KMS-11 (cell line): Measurements from ENCODE around the gene LINC01488.

ENCODE experiments used
- H2AFZ ChIP-seq: fragments of 200-600 bp; sonication (generic); 2 replicates; pipeline ENCODE4 v1.6.1; 2016; ENCODE audit warnings: antibody characterized with exemption, mixed run types, low read depth
- H3K27ac ChIP-seq: fragments of 200-600 bp; sonication (generic); 2 replicates; pipeline ENCODE4 v1.6.1; 2016; ENCODE audit warnings: mild to moderate bottlenecking, mixed run types
- H3K27me3 ChIP-seq: fragments of 200-600 bp; sonication (generic); 2 replicates; pipeline ENCODE4 v1.6.1; 2017; ENCODE audit warnings: mild to moderate bottlenecking, low read depth, mixed run types, moderate library complexity; ENCODE audit not compliant: insufficient read depth
- H3K36me3 ChIP-seq: fragments of 200-600 bp; sonication (generic); 2 replicates; pipeline ENCODE4 v1.6.1; 2017; ENCODE audit warnings: mild to moderate bottlenecking, mixed run types; ENCODE audit not compliant: insufficient read depth
- H3K4me1 ChIP-seq: fragments of 200-600 bp; sonication (generic); 2 replicates; pipeline ENCODE4 v1.6.1; 2016; ENCODE audit warnings: mild to moderate bottlenecking, low read depth, mixed run types; ENCODE audit not compliant: poor library complexity, severe bottlenecking
- H3K4me2 ChIP-seq: fragments of 200-600 bp; sonication (generic); 2 replicates; pipeline ENCODE4 v1.7.0; 2016; ENCODE audit warnings: mild to moderate bottlenecking, mixed run types
- H3K4me3 ChIP-seq: fragments of 200-600 bp; sonication (generic); IDR thresholded peaks from 2 replicates; pipeline ENCODE4 v1.6.1; 2017; ENCODE audit warnings: low read depth, low read length, mixed read lengths; ENCODE audit not compliant: insufficient read depth
- H3K79me2 ChIP-seq: fragments of 200-600 bp; sonication (generic); 2 replicates; pipeline ENCODE4 v1.6.1; 2016; ENCODE audit warnings: low read depth, mixed run types; ENCODE audit not compliant: insufficient read depth
- H3K9ac ChIP-seq: fragments of 200-600 bp; sonication (generic); 2 replicates; pipeline ENCODE4 v1.6.1; 2016; ENCODE audit warnings: mild to moderate bottlenecking, mixed run types
- H4K20me1 ChIP-seq: fragments of 200-600 bp; sonication (generic); 2 replicates; pipeline ENCODE4 v1.6.1; 2016; ENCODE audit warnings: mild to moderate bottlenecking, mixed run types; ENCODE audit not compliant: insufficient read depth
- TF ChIP-seq, protein P1 (sequence below): fragments of 200-600 bp; sonication (generic); conservative IDR thresholded peaks from 2 replicates; pipeline ENCODE4 v1.6.1; 2017; ENCODE audit warnings: low read depth, mild to moderate bottlenecking, antibody characterized with exemption, low read length, moderate library complexity, mixed read lengths

Gene LINC01488

GRCh38 chr11:69491071-69492031, 9.9 kb downstream of the LINC01488 start:
- TF ChIP-seq, protein P1, sequence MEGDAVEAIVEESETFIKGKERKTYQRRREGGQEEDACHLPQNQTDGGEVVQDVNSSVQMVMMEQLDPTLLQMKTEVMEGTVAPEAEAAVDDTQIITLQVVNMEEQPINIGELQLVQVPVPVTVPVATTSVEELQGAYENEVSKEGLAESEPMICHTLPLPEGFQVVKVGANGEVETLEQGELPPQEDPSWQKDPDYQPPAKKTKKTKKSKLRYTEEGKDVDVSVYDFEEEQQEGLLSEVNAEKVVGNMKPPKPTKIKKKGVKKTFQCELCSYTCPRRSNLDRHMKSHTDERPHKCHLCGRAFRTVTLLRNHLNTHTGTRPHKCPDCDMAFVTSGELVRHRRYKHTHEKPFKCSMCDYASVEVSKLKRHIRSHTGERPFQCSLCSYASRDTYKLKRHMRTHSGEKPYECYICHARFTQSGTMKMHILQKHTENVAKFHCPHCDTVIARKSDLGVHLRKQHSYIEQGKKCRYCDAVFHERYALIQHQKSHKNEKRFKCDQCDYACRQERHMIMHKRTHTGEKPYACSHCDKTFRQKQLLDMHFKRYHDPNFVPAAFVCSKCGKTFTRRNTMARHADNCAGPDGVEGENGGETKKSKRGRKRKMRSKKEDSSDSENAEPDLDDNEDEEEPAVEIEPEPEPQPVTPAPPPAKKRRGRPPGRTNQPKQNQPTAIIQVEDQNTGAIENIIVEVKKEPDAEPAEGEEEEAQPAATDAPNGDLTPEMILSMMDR = no peak
- Histone ChIP-seq H4K20me1 (no peaks in the 10 kb centered on the region), H3K4me3 (no peak overlapping the region), H3K27me3 (peaks cover 7% of the 10 kb centered on the region), H3K79me2 (no peaks in the 10 kb centered on the region), H3K36me3 (no peaks in the 10 kb centered on the region), H3K4me1 (no peaks in the 10 kb centered on the region), H3K4me2 (no peak overlapping the region), H2AFZ (no peak overlapping the region), H3K9ac (no peak overlapping the region), H3K27ac (no peak overlapping the region)

DNA sequence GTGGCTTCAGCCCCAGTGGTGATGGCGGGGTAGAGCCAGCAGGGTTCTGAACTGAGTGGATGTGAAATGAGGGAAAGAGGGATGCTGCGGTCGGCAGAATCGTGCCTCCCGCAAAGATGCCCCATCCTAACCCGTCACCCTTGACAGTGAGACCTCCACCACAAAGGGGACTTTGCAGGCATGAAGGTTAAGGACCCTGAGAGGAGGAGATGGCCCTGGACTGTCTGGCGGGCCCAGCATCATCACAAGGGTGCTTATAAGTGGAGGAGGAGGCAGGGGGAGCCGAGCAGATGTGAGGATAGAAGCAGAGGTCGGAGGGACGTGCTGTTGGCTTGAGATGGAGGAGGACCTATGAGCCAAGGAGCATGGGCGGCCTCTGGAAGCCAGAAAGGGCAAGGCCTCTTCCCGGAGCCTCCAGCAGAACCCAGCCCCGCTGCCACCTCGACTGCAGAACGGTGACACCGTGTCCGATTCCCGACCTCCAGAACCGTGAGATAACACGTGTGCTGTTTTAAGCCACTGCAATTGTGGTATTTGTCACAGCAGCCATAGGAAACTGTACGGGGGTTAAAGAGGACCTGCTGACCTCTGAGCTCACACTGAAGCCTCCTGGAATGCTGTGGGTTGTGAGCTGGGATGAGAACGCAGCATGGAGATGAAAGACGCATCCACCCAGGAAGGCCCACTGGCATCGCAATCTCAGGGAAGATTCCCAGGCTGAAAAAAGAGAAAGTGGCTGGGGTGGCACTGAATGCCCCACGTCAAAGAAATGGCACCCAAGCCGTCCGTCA, 10.9 kb downstream of the LINC01488 start:
- TF ChIP-seq, protein P1 = no peak
- no peak overlapping the region for H3K4me2 ChIP-seq
- no peaks in the 10 kb centered on the region for H4K20me1 ChIP-seq
- H3K9ac ChIP-seq = no peak overlapping the region
- H2AFZ ChIP-seq = no peak overlapping the region
- H3K27me3 ChIP-seq = peaks cover 7% of the 10 kb centered on the region
- no peaks in the 10 kb centered on the region for H3K36me3 ChIP-seq
- no peaks in the 10 kb centered on the region for H3K4me1 ChIP-seq
- no peak overlapping the region for H3K27ac ChIP-seq
- no peaks in the 10 kb centered on the region for H3K79me2 ChIP-seq
- H3K4me3 ChIP-seq = no peak overlapping the region

GRCh38 chr11:69493931-69494821, 12.7 kb downstream of the LINC01488 start:
- TF ChIP-seq, protein P1 = no peak
- Histone ChIP-seq H2AFZ (no peak overlapping the region), H3K36me3 (no peaks in the 10 kb centered on the region), H3K4me2 (no peak overlapping the region), H3K9ac (no peak overlapping the region), H3K27ac (no peak overlapping the region), H4K20me1 (no peaks in the 10 kb centered on the region), H3K27me3 (peaks cover 7% of the 10 kb centered on the region), H3K79me2 (no peaks in the 10 kb centered on the region), H3K4me1 (no peaks in the 10 kb centered on the region), H3K4me3 (no peak overlapping the region)

- H4K20me1 ChIP-seq = no peaks in the 10 kb centered on the region
- H2AFZ ChIP-seq = no peak overlapping the region
- H3K79me2 ChIP-seq = no peaks in the 10 kb centered on the region
- H3K9ac ChIP-seq = no peak overlapping the region
- H3K36me3 ChIP-seq = no peaks in the 10 kb centered on the region
- no peaks in the 10 kb centered on the region for H3K4me1 ChIP-seq
- H3K4me3 ChIP-seq = no peak overlapping the region
- TF ChIP-seq, protein P1 = no peak
- H3K4me2 ChIP-seq = no peak overlapping the region
- no peak overlapping the region for H3K27ac ChIP-seq
- peaks cover 7% of the 10 kb centered on the region for H3K27me3 ChIP-seq
Observed at GRCh38 chr11:69494851-69495250, 13.4 kb downstream of the LINC01488 start.
